Transverse colon (tissue), 4 donors: ENCODE data around the gene PALS2. TPM values are rescaled to one million over a fixed set of nuclear protein-coding genes. Genes with fewer than 3 reads are reported as not detected.

ENCODE experiments used
- DNase-seq: peaks from one replicate; pipeline ENCODE4 v3.0.0-alpha.2; 2019
- H3K27ac ChIP-seq, 4 donors: fragments of 200-600 bp; sonication (generic); 2 replicates each; pipeline ENCODE4 v1.5.1; 2016 to 2018; ENCODE audit warnings: inconsistent platforms in 4 of 4
- H3K27me3 ChIP-seq: fragments of 200-600 bp; sonication (generic); 2 replicates; pipeline ENCODE4 v1.5.1; 2017; ENCODE audit warnings: inconsistent platforms
- H3K36me3 ChIP-seq, 4 donors: fragments of 200-600 bp; sonication (generic); 2 replicates each; pipeline ENCODE4 v1.5.1; 2017 to 2019; ENCODE audit warnings: inconsistent platforms in 4 of 4
- H3K4me1 ChIP-seq, 4 donors: fragments of 200-600 bp; sonication (generic); 2 replicates each; pipeline ENCODE4 v1.5.1; 2017 to 2020; ENCODE audit warnings: inconsistent platforms in 4 of 4
- H3K4me3 ChIP-seq, 4 donors: fragments of 200-600 bp; sonication (generic); 1 replicate in 1 of 4; 2 replicates in 3 of 4; pipeline versions ENCODE4 v1.5.1 to v1.6.1; 2017 to 2019; ENCODE audit warnings: inconsistent platforms in 4 of 4
- H3K9me3 ChIP-seq, 2 donors: fragments of 200-600 bp; sonication (generic); 2 replicates each; pipeline ENCODE4 v1.5.1; 2017 to 2019; ENCODE audit warnings: inconsistent platforms in 2 of 2
- CTCF ChIP-seq, 5 experiments: fragments of 200-600 bp in 3 of 5; fragments of 450-650 bp in 2 of 5; sonication (generic) in 3 of 5; IDR thresholded peaks; 1 replicate in 2 of 5; 2 replicates in 3 of 5; pipeline ENCODE4 v1.5.1; 2016 to 2017; ENCODE audit warnings: antibody characterized with exemption in 5 of 5, inconsistent platforms in 3 of 5, mild to moderate bottlenecking in 2 of 5, moderate library complexity in 1 of 5
- EP300 ChIP-seq: sonication (generic); formaldehyde crosslinking; IDR thresholded peaks from one replicate; pipeline ENCODE4 v1.6.1; 2017; ENCODE audit warnings: antibody characterized with exemption, low read depth
- POLR2A ChIP-seq: fragments of 450-650 bp; IDR thresholded peaks from one replicate; pipeline ENCODE4 v1.6.1; 2016; ENCODE audit warnings: antibody characterized with exemption, mild to moderate bottlenecking, moderate library complexity
- POLR2AphosphoS5 ChIP-seq, 3 donors: sonication (generic); formaldehyde crosslinking; IDR thresholded peaks; one replicate each; pipeline ENCODE4 v1.6.1; 2016; ENCODE audit warnings: antibody characterized with exemption in 3 of 3
- WGBS, 2 donors: methylation state at CpG; one replicate each; pipeline ENCODE4 v1.1.5; 2018; ENCODE audit warnings: low coverage in 1 of 2; 5-methylcytosine and 5-hydroxymethylcytosine counted together
- in situ Hi-C, 4 donors: fragments of 200-750 bp; cut with MboI; loops; one replicate each; pipeline versions ENCODE4 v1.15.0 to v1.15.1; 2017; ENCODE audit warnings: low sequenced_read_pairs in 3 of 4, low pct_ligation_motif_present in 1 of 4, low pct_unique_long_range_greater_than_20kb in 1 of 4
- intact Hi-C: fragments of 100-400 bp; cut with DNase I; formaldehyde crosslinking; loops from one replicate; pipeline ENCODE4 v1.15.1; 2023; ENCODE audit warnings: low total_unique reads
- total RNA-seq, 4 donors: library from RNA; depleted of rRNA; stranded (reverse); fragments of >200 nt; gene quantifications; one replicate each; pipeline ENCODE4 v1.1.0, GENCODE V29; 2016

PALS2 gene
- total RNA-seq, 4 donors from 2014 or later, result 0.60 to 6.4 (median 4.9) TPM

GRCh38 chr7:24573554-24574338, 494 bp downstream of the PALS2 start:
- intact Hi-C loops, result no loop called here
- in situ Hi-C loops, result no loop called here
- no peaks in the 10 kb centered on the region for H3K9me3 ChIP-seq
- TF ChIP-seq POLR2AphosphoS5 (IDR thresholded peaks at IDR 0.05) (no peak), CTCF (IDR thresholded peaks at IDR 0.05) (no peak), POLR2A (no peak), EP300 (no peak)
- peak overlapping the region; percentile 60 to 85 (median 74) for H3K4me3 ChIP-seq
- H3K27ac ChIP-seq, result peak overlapping the region; percentile 61 to 82 (median 78)
- H3K27me3 ChIP-seq, result peaks cover 37% of the 10 kb centered on the region
- WGBS, 2 donors, result 0% methylated on average over 68 of the region's 101 CpGs; no CpG with 5 or more reads in 1 of the 2 donors
- DNase-seq, result peak; percentile 33
- H3K4me1 ChIP-seq, result peaks cover 0 to 22% (median 7%) of the 10 kb centered on the region in 4 donors
- H3K36me3 ChIP-seq, result no peaks in the 10 kb centered on the region

DNA sequence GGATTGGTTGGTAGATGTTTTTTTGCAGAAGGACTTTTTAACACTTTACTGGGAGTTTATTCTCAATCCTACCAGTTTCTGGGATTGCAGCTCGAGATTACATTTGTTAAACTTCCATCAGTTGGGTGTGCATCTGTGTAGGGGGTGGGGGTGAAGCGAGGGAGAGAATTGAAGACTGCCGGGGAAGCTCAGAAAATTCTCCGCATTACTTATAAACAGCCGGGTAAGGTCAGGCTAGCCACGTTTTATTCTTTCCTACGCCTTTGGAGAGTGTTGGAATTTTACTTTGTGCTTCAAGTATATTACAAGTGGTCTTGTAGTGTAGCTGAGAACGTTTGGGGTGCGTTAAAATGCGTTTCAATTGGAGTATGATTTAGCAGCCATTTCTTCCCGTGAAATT, 1.1 kb downstream of the PALS2 start:
- no peak for DNase-seq
- TF ChIP-seq EP300 (no peak), POLR2A (no peak), POLR2AphosphoS5 (IDR thresholded peaks at IDR 0.05) (no peak), CTCF (IDR thresholded peaks at IDR 0.05) (no peak)
- Histone ChIP-seq H3K4me1 (peaks cover 0 to 22% (median 7%) of the 10 kb centered on the region in 4 donors), H3K27ac (peak overlapping the region; percentile 50 to 76 (median 69)), H3K9me3 (no peaks in the 10 kb centered on the region), H3K27me3 (peaks cover 30% of the 10 kb centered on the region), H3K36me3 (no peaks in the 10 kb centered on the region), H3K4me3 (peak overlapping the region; percentile 60 to 85 (median 74))
- WGBS, 2 donors, result 22 to 24% methylated on average over 10 to 11 of the region's 11 CpGs
- in situ Hi-C loops (no loop called here), intact Hi-C loops (no loop called here)

DNA sequence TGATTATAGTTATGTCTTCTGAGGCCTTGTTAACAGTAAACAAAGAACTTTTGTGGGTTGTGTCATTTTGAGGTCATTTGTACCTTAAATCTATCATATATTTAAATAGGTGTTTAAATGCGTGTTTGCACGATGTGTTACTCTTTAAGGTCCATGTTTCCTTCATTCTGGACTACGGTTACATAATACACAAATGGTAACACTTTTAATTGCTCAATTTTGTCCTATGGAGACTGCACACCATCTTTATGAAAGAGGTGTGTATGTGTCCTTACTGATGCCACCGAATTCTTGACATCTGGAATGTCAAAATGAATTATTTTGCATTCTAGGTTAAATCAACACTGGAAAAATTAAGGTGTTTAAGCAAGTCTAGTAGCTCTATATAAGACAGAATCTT, 1.7 kb downstream of the PALS2 start:
- intact Hi-C loops (no loop called here), in situ Hi-C loops (no loop called here)
- TF ChIP-seq CTCF (IDR thresholded peaks at IDR 0.05) (no peak), EP300 (no peak), POLR2A (no peak), POLR2AphosphoS5 (IDR thresholded peaks at IDR 0.05) (no peak)
- Histone ChIP-seq H3K27me3 (peaks cover 25% of the 10 kb centered on the region), H3K4me1 (peaks cover 0 to 22% (median 7%) of the 10 kb centered on the region in 4 donors), H3K4me3 (no peak overlapping the region), H3K36me3 (no peaks in the 10 kb centered on the region), H3K27ac (no peak overlapping the region), H3K9me3 (no peaks in the 10 kb centered on the region)
- WGBS, 2 donors, result 89 to 95% methylated on average over 4 of the region's 4 CpGs
- no peak for DNase-seq

- Histone ChIP-seq H3K36me3 (no peaks in the 10 kb centered on the region), H3K27me3 (peaks cover 11% of the 10 kb centered on the region), H3K4me1 (peaks cover 0 to 22% (median 7%) of the 10 kb centered on the region in 4 donors), H3K9me3 (no peaks in the 10 kb centered on the region), H3K4me3 (no peak overlapping the region), H3K27ac (no peak overlapping the region)
- TF ChIP-seq POLR2AphosphoS5 (IDR thresholded peaks at IDR 0.05), result no peak
- TF ChIP-seq CTCF (IDR thresholded peaks at IDR 0.05), result peak; percentile 46 to 57 (median 51)
- DNase-seq, result no peak
- in situ Hi-C loops, result no loop called here
- intact Hi-C loops, result no loop called here
- 32 to 36% methylated on average over 2 of the region's 2 CpGs for WGBS, 2 donors
Measured at GRCh38 chr7:24576171-24577025, 3.1 kb downstream of the PALS2 start.
